GM21786 (cell line): ENCODE results near the gene SRSF11.
A peak's percentile ranks its signal among the peaks of the same experiment; 100 is the strongest.
"Not testable (repeated sequence)": the region's sequence is repeated elsewhere in the genome, so short reads cannot be mapped to it uniquely, and the experiment has no call there.

ENCODE experiments used
- ATAC-seq: cut with Tn5 transposase; IDR thresholded peaks from one replicate; pipeline ENCODE4 v1.9.1; 2021; ENCODE audit not compliant: unreplicated experiment

The SRSF11 gene, protein sequence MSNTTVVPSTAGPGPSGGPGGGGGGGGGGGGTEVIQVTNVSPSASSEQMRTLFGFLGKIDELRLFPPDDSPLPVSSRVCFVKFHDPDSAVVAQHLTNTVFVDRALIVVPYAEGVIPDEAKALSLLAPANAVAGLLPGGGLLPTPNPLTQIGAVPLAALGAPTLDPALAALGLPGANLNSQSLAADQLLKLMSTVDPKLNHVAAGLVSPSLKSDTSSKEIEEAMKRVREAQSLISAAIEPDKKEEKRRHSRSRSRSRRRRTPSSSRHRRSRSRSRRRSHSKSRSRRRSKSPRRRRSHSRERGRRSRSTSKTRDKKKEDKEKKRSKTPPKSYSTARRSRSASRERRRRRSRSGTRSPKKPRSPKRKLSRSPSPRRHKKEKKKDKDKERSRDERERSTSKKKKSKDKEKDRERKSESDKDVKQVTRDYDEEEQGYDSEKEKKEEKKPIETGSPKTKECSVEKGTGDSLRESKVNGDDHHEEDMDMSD

DNA sequence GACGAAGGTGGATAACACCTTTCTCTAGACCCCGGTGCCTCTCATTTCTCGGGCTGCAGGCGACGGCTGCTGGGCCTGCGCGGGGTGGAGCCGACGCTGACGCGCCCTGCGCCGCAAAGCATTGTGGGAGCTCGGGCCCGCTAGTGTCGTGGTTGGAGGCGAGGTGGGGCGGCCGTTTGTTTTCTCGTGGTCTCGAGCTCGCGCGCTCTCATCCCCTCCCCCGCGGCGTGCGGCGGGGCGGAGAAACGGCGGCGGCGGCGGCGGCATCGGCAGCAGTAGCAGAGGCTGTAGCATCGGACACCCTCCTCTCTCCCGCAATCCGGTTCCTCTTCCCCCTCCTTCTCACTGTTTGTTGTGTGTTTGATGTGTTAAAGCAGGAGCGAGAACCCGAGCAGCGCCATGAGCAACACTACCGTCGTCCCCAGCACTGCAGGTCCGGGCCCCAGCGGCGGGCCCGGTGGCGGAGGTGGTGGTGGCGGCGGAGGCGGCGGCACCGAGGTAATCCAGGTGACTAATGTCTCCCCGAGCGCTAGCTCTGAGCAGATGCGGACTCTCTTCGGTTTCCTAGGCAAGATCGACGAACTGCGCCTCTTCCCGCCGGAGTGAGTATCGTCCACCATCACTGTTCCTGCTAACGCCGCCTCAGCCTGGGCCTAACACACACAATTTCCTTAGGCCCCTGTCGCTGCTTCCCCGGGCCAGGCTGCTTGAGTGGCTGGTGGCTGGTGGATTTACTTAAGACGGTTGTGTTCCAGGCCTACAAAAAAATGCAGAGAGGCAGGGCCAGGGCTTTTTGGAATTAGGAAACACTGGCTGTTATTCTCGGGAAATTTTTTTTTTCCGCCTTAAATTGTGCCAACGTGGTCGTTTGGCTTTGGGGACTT lies at the start of gene SRSF11:
TSS of gene SRSF11 (plus strand) at position 143 of the 884 bp plus-strand sequence. CDS start at position 400, 257 bp downstream.
- ATAC-seq = peak; percentile 92

DNA sequence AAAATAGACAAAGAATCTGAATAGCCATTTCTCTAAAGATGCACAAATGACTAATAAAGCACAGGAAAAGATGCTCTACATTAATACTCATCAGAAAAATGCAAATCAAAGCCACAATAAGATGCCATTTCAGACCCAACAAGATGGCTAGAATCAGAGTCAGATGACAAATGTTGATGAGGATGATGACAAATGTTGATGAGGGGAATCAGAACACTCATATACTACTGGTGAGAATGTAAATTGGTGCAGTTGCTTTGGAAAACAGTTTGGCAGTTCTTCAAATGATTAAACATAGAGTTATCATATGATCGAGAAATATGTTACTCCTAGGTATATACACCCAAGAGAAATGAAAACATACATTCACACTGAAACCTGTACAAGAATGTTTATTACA lies 49.7 kb upstream of the SRSF11 start:
- ATAC-seq = no peak

DNA sequence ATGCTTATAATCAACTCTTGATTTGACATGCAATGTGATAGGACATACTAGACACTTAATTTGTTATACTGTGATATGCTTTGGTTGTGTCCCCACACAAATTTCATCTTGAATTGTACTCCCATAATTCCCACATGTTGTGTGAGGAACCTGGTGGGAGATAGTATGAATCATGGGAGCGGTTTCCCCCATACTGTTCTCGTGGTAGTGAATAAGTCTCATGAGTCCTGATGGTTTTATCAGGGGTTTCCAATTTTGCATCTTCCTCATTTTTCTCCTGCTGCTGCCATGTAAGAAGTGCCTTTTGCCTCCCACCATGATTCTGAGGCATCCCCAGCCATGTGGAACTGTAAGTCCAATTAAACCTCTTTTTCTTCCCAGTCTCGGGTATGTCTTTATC lies 36.0 kb upstream of the SRSF11 start:
- not testable (repeated sequence) for ATAC-seq

DNA sequence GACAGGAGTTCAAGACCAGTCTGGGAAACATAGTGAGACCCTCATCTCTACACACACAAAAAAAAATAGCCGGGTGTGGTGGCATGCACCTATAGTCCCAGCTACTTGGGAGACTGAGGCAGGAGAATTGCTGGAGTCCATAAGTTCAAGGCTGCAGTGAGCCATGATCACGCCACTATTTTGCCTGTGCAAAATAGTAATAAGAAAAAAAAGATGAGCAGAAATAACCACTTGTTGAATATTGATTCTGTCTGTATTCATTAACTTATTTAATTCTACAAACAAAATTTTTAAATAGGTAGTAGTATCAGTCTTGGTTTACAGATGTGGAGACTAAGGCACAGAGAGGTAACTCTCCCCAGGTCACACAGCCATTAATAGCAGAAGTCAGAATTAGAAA lies 32.7 kb upstream of the SRSF11 start:
- no peak for ATAC-seq

DNA sequence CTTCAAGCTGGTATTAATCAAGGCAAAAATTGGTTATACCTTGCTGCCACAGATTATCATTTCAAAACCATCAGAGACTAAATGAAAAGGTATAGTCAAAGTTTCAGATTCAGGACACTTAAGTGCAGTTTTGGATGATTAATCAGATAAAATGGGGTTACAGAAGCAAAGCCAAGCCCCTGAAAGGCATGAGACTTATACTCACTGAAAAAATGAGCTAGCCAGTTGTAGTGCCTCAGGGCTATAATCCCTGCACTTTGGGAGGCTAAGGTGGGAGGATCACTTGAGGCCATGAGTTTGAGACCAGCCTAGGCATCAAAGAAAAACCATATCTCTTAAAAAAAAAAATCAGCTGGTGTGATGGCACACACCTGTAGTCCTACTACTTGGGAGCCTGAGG lies 31.0 kb upstream of the SRSF11 start:
- no peak for ATAC-seq

DNA sequence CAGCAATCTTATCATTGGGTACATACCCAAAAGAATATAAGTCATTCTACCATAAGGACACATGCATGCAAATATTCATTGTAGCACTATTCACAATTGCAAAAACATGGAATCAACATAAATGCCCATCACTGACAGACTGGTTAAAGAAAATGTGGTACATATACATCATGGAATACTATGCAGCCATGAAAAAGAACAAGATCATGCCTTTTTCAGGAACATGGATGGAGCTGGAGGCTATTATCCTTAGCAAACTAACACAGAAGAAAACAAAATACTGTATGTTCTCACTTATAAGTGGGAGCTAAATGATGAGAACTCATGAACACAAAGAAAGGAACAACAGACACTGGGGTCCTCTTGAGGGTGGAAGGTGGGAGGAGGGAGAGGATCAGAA lies 28.7 kb upstream of the SRSF11 start:
- not testable (repeated sequence) for ATAC-seq

DNA sequence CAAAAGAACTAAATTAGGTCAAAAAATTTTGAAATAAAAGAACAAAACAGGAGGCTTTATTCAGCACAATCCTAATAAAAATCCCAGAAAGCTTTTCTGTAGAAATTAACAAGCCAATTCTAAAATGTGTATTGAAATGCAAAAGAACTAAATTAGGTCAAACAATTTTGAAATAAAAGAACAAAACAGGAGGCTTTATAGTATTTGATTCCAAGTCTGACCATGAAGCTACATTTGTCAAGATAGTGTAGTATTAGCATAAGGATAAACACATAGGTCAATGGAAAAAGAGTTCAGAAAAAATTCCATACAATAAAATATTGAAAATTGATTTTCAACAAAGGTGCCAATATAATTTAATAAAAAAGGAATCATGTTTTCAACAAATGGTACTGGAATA lies 26.6 kb upstream of the SRSF11 start:
- ATAC-seq = no peak

DNA sequence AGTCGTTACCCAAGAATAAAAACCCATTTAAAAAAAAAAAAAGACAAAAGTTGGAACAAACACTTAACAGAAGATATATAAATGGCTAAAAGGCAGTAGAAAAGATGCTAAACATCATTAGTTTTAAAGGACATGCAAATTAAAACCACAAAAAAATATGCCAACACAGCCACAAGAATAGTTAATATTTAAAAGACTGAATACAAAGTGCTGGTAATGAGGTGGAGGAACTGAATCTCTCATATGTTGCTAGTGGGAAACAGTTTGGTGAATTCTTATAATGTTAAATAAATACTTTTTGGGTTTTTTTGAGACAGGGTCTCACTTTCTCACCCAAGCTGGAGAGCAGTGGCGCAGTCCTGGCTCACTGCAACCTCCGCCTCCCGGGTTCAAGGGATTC lies 25.8 kb upstream of the SRSF11 start:
- peak; percentile 89 for ATAC-seq

DNA sequence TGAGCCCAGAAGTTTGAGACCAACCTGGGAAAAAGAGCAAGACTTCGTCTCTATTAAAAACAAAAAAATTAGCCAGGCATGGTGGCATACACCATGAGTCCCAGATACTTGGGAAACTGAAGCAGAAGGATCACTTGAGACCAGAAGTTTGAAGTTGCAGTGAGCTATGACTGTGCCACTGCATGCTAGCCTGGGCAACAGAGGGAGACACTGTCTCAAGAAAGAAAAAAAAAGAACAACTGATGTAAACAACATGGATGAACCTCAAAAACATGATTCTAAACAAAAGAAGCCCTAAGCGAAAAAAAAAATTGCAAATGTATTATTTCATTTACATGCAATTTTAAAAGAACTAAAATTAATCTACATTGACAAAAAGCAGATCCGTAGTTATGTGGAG lies 24.8 kb upstream of the SRSF11 start:
- no peak for ATAC-seq

DNA sequence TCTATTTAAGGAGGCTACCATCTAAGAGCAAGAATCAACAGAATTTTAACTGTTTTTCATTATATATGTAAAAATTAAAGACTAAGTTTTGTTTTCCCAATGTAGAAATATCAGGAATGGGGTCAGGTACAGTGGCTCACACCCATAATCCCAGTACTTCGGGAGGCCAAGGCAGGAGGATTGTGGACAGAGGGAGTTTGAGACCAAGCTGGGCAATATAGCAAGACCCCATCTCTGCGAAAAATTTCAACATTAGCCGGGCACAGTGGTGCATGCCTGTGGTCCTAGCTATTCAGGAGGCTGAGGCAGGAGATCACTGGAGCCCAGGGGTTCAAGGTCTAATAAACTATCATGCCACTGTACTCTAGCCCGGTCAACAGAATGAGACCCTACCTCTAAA lies 21.1 kb upstream of the SRSF11 start:
- ATAC-seq = no peak

DNA sequence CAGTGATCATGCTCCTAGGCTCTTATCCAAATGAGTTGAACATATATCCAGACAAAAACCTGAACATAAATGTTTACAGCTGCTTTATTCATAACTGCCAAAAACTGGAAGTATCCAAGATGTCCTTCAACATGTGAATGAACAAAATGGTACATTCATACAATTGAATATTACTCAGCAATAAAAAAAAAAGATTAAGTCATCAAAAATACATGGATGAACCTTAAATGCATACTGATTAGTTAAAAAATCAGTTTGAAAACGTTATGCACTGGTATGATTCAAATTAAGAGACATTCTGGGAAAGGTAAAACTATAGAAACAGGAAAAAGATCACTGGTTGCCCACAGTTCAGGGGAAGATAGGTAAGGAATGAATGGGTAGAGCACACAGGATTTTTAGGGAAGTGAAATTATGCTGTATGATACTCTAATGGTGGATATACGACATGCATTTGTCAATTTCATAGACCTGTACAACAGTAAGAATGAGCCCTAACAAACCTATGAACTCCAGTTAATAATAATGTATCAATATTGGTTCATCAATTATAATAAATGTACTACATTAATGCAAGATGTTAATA lies 18.9 kb upstream of the SRSF11 start:
- peak; percentile 28 for ATAC-seq

DNA sequence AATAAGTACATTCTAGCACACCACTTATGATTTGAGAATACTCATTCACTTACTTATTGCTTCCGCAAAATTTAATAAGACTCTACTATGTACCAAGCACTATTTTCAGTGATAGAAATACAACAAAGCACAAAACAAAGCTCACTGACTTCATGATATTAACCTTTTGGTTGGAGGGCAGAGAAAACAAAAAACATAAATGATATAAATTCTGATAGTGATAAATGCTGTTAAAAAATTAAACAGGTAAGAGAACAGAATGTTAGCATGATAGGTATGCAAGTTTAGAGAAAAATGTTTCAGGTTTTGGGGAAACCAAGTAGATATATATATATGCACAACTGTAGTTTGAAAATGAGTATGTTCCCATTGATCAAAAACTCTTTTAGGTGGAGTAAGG lies 17.0 kb upstream of the SRSF11 start:
- ATAC-seq = no peak

DNA sequence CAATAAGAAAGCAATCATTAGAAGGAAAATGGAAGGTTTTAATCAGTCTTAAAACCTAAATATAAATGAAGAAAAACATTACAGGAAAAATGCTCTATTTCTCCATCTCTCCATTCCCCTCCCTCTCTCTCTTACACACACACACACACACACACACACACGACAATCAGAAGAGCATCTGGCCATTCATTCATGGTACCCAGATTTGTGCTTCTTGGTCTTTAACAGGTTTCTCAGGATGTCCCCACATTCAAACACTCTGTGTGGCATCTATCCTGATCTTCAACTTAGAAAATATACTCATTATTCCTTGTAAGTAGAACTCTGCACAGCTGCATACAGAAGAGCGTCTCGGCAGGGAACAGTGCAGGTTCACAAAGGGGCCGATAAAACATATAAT lies 16.6 kb upstream of the SRSF11 start:
- ATAC-seq = no peak

DNA sequence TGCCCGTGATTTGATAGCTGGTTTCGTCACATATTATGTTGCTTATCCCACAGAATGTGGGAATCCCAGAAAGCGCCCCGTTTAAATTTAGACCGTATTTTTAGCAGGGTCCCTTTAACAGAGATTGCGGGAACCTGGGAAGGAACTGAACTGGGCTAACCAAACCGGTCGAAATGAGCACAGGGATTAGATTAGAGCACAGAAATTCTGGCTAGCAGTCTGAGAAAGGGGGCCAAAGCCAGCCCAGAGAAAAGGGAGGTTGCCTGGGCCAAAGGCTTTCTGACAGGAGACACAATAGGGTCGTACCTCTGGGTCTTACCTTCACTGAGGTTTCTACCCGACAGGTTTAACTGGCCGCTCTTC lies 16.1 kb upstream of the SRSF11 start:
- ATAC-seq = peak; percentile 39

DNA sequence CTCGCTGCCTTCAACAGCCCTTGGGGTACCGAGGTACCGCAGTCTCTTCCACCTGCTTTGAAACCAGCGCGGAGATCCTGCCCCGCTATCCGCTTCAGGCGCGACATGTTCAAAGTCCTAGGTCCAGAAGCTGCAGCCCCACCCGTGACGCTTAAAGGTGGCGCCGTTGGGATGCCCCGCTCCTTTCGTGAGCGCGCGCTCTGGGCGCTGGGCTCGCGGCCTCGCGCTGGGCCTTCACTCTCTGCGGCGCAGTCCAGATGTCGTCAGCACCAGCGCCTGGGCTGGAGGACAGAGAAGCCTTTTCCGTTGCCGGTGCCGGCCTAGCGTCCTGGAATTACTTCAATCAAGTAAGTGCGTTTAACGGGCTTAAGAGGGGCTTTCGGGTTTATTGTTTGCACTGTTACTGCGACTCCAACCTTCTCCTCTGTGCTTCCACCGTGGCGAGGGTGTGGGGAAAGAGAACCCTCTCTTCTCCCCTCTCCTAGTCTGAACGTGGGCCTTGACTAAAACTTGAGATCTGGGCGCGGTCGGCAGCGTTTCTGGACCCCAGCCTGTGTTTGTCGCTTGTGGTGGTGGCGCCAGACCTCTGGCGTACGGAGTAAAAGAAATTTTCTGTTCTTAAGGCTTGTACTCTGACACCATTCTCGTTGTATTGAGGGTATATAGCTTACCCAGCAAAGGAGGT lies 15.6 kb upstream of the SRSF11 start, which contains the start of gene LRRC40:
TSS of gene LRRC40 (minus strand) at position 146 of the 685 bp plus-strand sequence. CDS start at position 107, 39 bp downstream.
- ATAC-seq = peak; percentile 85

DNA sequence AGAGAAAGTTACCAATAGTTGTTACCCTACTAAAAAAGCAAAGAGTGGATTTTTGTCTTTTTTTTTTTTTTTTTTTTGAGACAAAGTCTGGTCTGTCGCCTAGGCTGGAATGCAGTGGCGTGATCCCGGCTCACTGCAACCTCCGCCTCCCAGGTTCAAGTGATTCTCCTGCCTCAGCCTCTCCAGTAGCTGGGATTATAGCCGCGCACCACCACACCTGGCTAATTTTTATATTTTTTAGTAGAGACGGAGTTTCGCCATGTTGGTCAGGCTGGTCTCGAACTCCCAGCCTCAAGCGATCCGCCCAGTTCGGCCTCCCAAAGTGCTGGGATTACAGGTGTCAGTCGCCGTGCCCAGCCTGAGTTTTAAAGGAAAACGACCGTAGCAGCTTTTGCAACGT lies 14.3 kb upstream of the SRSF11 start:
- not testable (repeated sequence) for ATAC-seq

DNA sequence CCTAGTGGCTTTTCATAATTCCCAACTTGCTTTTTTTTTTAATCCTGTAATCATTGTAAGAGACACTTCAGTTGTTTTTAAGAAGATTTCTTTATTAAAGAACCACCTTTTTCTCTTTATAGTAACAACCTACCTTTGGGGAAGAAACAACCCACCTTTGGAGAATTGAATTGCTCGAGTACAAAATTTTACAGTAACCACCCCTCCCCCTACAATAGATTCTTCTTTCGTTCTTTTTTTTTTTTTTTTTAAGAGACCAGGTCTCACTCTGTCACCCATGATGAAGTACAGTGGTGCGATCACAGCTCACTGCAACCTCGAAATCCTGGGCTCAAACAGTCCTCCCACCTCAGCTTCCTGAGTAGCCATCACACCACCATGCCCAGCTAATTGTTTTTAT lies 13.7 kb upstream of the SRSF11 start:
- ATAC-seq = no peak

DNA sequence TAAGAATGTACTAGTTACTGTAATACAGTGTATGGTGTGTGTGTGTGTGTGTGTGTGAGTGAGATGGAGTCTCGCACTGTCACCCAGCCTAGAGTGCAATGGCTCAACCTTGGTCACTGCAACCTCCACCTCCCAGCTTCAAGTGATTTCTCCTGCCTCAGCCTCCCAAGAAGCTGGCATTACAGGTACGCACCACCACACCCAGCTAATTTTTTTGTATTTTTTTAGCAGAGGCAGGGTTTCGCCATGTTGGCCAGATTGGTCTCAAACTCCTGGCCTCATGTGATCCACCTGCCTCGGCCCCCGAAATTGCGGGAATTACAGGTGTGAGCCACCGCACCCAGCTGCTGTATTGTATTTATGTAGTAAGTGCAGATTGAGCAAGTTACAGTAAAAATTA lies 12.9 kb upstream of the SRSF11 start:
- ATAC-seq = no peak

DNA sequence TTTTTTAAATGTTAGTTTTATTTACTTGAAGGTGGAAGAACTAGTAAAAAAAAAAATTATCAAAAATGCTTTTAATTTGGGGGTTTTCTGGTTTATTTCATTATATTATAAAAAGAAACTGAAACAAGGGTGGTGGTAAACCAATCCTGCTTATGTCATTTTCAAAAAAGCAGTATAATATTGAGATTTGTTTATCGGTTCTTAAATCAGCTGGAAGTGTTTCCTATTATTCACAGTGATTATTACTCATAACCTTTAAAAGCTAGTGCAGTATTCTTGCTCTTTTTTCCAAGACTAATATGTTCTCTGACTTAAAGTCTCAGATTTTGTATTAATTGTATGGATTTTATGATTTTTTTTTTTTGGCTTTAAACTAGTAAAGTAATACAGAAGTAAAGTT lies 10.4 kb upstream of the SRSF11 start:
- ATAC-seq = no peak

DNA sequence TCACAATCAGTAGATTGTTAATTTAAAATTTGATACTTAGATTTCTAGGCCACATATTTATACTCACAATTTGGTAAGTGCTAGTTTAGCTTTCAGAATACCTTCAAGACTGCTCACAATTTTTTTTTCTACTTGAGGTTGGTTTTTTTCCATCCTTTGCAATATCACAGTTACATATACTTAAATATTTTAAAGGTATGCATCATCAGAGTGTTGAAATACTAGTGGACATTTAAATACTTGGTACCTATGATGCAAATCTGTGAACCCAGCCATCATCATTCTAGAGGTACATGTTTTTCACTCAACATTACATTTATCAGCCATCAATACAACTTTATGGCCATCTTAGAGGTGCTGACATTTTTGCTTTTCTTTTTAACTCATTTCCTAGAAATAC lies 9.6 kb upstream of the SRSF11 start:
- no peak for ATAC-seq

DNA sequence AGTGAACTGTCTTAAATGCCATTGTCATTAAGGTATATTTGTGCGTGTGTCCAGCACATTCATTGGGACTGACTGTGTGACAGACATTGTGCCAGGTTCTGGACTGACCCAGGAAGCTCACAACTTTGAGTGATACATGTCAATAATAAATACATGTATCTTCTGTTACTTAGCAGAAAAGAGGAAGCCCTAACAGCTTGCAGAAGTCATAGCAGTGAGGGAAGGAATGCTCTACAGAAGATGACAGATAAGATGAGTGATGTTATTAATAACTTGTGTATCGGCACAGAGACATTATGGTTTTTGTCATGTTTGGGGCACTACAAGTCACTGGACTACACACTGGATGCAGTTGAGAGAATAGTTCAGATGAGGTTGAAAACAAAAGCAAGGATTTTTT lies 1.2 kb upstream of the SRSF11 start:
- no peak for ATAC-seq
